Liver (tissue), 9 donors: ENCODE results near the gene PEX7. TPM values are rescaled to one million over a fixed set of nuclear protein-coding genes. Genes with fewer than 3 reads are reported as not detected.

Experiments
- DNase-seq: peaks from one replicate; pipeline ENCODE4 v3.0.0-alpha.2; 2017; ENCODE audit warnings: low spot score
- H3K27ac ChIP-seq, 2 donors: one replicate each; pipeline ENCODE4 v1.7.0; 2013; ENCODE audit warnings: inconsistent platforms in 2 of 2, low read length in 2 of 2, control low read depth in 1 of 2, low read depth in 1 of 2, mild to moderate bottlenecking in 1 of 2
- H3K27me3 ChIP-seq, 4 donors: one replicate each; pipeline versions ENCODE4 v1.6.1 to v1.7.0; 2013; ENCODE audit warnings: low read length in 3 of 4, inconsistent platforms in 1 of 4, mild to moderate bottlenecking in 1 of 4, moderate library complexity in 1 of 4; ENCODE audit not compliant: control insufficient read depth in 4 of 4, insufficient read depth in 4 of 4
- H3K36me3 ChIP-seq, 4 donors: one replicate each; pipeline versions ENCODE4 v1.6.1 to v1.7.0; 2013; ENCODE audit warnings: low read length in 3 of 4, mild to moderate bottlenecking in 3 of 4, low read depth in 1 of 4, moderate library complexity in 1 of 4; ENCODE audit not compliant: control insufficient read depth in 4 of 4, insufficient read depth in 3 of 4
- H3K4me1 ChIP-seq, 4 donors: one replicate each; pipeline versions ENCODE4 v1.6.1 to v1.7.0; 2013; ENCODE audit warnings: low read length in 3 of 4, mild to moderate bottlenecking in 3 of 4, moderate library complexity in 1 of 4; ENCODE audit not compliant: control insufficient read depth in 4 of 4, insufficient read depth in 4 of 4
- H3K4me3 ChIP-seq, 3 donors: one replicate each; pipeline versions ENCODE4 v1.6.1 to v1.7.0; 2013; ENCODE audit warnings: low read length in 3 of 3, control low read depth in 1 of 3, low read depth in 1 of 3, mild to moderate bottlenecking in 1 of 3
- H3K9ac ChIP-seq, 2 donors: one replicate each; pipeline ENCODE4 v1.7.0; 2013; ENCODE audit warnings: low read length in 2 of 2, mild to moderate bottlenecking in 2 of 2, moderate library complexity in 2 of 2, control low read depth in 1 of 2, low read depth in 1 of 2
- H3K9me3 ChIP-seq, 4 donors: one replicate each; pipeline versions ENCODE4 v1.6.1 to v1.7.0; 2013; ENCODE audit warnings: low read length in 3 of 4; ENCODE audit not compliant: control insufficient read depth in 4 of 4
- EGR1 ChIP-seq, 2 donors: IDR thresholded peaks; 2 replicates each; pipeline ENCODE4 v1.6.1; 2016 to 2018; ENCODE audit warnings: antibody characterized with exemption in 2 of 2, low read depth in 2 of 2
- FOXA2 ChIP-seq: IDR thresholded peaks from 2 replicates; pipeline ENCODE4 v1.6.1; 2016; ENCODE audit warnings: antibody characterized with exemption
- GABPA ChIP-seq, 2 donors: IDR thresholded peaks in 1 of 2; conservative IDR thresholded peaks in 1 of 2; 2 replicates each; pipeline ENCODE4 v1.6.1; 2016; ENCODE audit warnings: antibody characterized with exemption in 2 of 2, mild to moderate bottlenecking in 1 of 2, moderate library complexity in 1 of 2
- HNF4A ChIP-seq, 2 donors: conservative IDR thresholded peaks; 2 replicates each; pipeline ENCODE4 v1.6.1; 2016; ENCODE audit warnings: antibody characterized with exemption in 2 of 2, mild to moderate bottlenecking in 2 of 2
- HNF4G ChIP-seq: IDR thresholded peaks from 2 replicates; pipeline ENCODE4 v1.6.1; 2016; ENCODE audit warnings: antibody characterized with exemption
- JUND ChIP-seq, 2 donors: IDR thresholded peaks; 2 replicates each; pipeline ENCODE4 v1.6.1; 2016; ENCODE audit warnings: antibody characterized with exemption in 2 of 2
- NR2F2 ChIP-seq: IDR thresholded peaks from 2 replicates; pipeline ENCODE4 v1.6.1; 2016; ENCODE audit warnings: antibody characterized with exemption
- RAD21 ChIP-seq, 2 donors: IDR thresholded peaks; 2 replicates each; pipeline ENCODE4 v1.6.1; 2016; ENCODE audit warnings: antibody characterized with exemption in 2 of 2, mild to moderate bottlenecking in 2 of 2
- RXRA ChIP-seq, 2 donors: IDR thresholded peaks; 2 replicates each; pipeline ENCODE4 v1.6.1; 2017 to 2018; ENCODE audit warnings: antibody characterized with exemption in 2 of 2, mild to moderate bottlenecking in 1 of 2
- SP1 ChIP-seq: IDR thresholded peaks from 2 replicates; pipeline ENCODE4 v1.6.1; 2018; ENCODE audit warnings: antibody characterized with exemption, mild to moderate bottlenecking
- TAF1 ChIP-seq: conservative IDR thresholded peaks from 2 replicates; pipeline ENCODE4 v1.6.1; 2016; ENCODE audit warnings: antibody characterized with exemption, mild to moderate bottlenecking
- YY1 ChIP-seq: IDR thresholded peaks from 2 replicates; pipeline ENCODE4 v1.6.1; 2016; ENCODE audit warnings: antibody characterized with exemption, mild to moderate bottlenecking
- WGBS: extraction: QIAGEN DNeasy Blood & Tissue Kit; methylation state at CpG from one replicate; pipeline ENCODE4 v1.1.7; 2013; 5-methylcytosine and 5-hydroxymethylcytosine counted together
- polyA plus RNA-seq, 2 donors: library from polyadenylated mRNA; stranded (reverse) in 1 of 2; unstranded in 1 of 2; fragments of 200-250 nt in 1 of 2; fragments of >200 nt in 1 of 2; fragmentation: Nextera tagmentation in 1 of 2; extraction: Ambion mirVana in 1 of 2; gene quantifications; one replicate each; pipeline versions ENCODE4 v1.2.1 to v1.2.3, GENCODE V29; 2013 to 2015
- total RNA-seq, 2 donors: library from RNA; depleted of rRNA; stranded (reverse); fragments of >200 nt; gene quantifications; one replicate each; pipeline ENCODE4 v1.2.3, GENCODE V29; 2014
- TF ChIP-seq, protein P1 (sequence below): IDR thresholded peaks from 2 replicates; pipeline ENCODE4 v1.6.1; 2016; ENCODE audit warnings: antibody characterized with exemption
- TF ChIP-seq, protein P2 (sequence below): IDR thresholded peaks from 2 replicates; pipeline ENCODE4 v1.6.1; 2016; ENCODE audit warnings: antibody characterized with exemption
- TF ChIP-seq, protein P3 (sequence below): IDR thresholded peaks from 2 replicates; pipeline ENCODE4 v1.6.1; 2016; ENCODE audit warnings: antibody characterized with exemption
- TF ChIP-seq, protein P4 (sequence below): IDR thresholded peaks from 2 replicates; pipeline ENCODE4 v1.6.1; 2016; ENCODE audit warnings: antibody characterized with exemption, mild to moderate bottlenecking
- donor health status: healthy.
- donor health status: healthy.
- donor health status: healthy.
- donor health status: healthy.
- donor health status: healthy.

PEX7 gene
- total and polyA plus RNA-seq, 4 donors = 5.2 to 7.5 (median 6.2) TPM

DNA sequence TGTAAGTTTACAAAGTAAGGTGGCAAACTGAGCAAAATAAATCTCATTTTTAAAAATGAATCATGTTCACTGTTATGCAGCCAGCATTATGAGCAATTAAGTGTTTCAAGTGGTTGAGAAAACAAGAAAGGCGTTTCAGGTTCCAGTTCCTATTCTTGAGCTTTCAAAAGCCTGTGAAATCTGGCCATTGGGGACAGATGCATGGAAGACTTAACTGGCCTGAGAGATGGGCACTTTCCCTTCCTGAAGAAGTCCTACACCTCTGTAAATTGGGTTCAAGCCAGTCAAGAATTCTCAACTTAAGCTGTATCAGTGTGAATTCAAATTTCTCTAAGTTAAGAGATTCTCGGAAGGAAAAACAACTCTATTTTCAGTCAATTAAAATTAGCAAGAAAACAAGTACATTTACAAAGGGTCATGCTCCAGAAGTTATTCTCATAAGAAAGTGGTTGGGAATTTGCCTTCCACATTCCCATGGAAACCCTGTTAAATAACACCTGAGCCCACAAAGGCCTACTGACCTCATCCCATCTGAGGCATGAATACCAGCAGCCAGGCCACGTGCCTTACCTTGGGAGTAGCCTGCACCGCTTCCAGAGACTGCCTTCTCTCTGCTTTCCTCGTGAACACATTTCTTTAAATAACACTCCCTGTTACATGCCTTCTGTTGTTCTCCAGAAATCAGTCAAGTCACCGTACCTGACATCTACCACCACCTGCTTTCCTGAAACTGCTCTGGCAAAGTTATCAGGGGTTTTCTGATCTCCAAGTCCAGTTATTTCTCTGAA, 49.5 kb upstream of the PEX7 start:
- Histone ChIP-seq H3K27me3 (no peaks in the 10 kb centered on the region), H3K36me3 (no peaks in the 10 kb centered on the region), H3K9ac (no peak overlapping the region), H3K4me1 (peaks cover 2 to 21% (median 11%) of the 10 kb centered on the region in 4 donors), H3K4me3 (no peak overlapping the region), H3K9me3 (no peaks in the 10 kb centered on the region), H3K27ac (no peak overlapping the region)
- DNase-seq = no peak
- TF ChIP-seq EGR1 (IDR thresholded peaks at IDR 0.05; ENCODE audit: low read depth in 2 of 2) (no peak), HNF4G (no peak), YY1 (no peak)
- 91% methylated on average over 6 of the region's 6 CpGs for WGBS

DNA sequence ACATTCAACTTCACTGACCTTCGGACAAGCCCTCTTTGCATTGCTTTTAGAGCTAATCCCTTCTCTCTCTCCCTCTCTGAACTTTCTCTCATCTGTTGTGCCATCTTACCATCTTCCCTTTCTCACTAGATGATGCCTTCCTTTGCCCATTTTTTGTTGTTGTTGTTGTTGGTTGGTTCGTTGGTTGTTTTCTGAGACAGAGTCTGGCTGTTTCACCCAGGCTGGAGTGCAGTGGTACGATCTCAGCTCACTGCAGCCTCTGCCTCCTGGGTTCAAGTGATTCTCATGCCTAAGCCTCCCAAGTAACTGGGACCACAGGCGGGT, 49.0 kb upstream of the PEX7 start:
- 95% methylated on average over 4 of the region's 4 CpGs for WGBS
- no peak overlapping the region for H3K4me3 ChIP-seq
- no peaks in the 10 kb centered on the region for H3K9me3 ChIP-seq
- H3K9ac ChIP-seq = no peak overlapping the region
- TF ChIP-seq SP1 (no peak), NR2F2 (no peak), EGR1 (IDR thresholded peaks at IDR 0.05; ENCODE audit: low read depth in 2 of 2) (no peak), TAF1 (no peak), FOXA2 (no peak), RXRA (IDR thresholded peaks at IDR 0.05) (no peak), RAD21 (IDR thresholded peaks at IDR 0.05) (no peak), HNF4A (conservative IDR thresholded peaks at IDR 0.05) (no peak)
- TF ChIP-seq, protein P1, sequence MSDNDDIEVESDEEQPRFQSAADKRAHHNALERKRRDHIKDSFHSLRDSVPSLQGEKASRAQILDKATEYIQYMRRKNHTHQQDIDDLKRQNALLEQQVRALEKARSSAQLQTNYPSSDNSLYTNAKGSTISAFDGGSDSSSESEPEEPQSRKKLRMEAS = no peak
- no peaks in the 10 kb centered on the region for H3K36me3 ChIP-seq
- DNase-seq = no peak
- peaks cover 2 to 15% (median 6%) of the 10 kb centered on the region in 4 donors for H3K4me1 ChIP-seq
- H3K27ac ChIP-seq = no peak overlapping the region
- H3K27me3 ChIP-seq = no peaks in the 10 kb centered on the region

DNA sequence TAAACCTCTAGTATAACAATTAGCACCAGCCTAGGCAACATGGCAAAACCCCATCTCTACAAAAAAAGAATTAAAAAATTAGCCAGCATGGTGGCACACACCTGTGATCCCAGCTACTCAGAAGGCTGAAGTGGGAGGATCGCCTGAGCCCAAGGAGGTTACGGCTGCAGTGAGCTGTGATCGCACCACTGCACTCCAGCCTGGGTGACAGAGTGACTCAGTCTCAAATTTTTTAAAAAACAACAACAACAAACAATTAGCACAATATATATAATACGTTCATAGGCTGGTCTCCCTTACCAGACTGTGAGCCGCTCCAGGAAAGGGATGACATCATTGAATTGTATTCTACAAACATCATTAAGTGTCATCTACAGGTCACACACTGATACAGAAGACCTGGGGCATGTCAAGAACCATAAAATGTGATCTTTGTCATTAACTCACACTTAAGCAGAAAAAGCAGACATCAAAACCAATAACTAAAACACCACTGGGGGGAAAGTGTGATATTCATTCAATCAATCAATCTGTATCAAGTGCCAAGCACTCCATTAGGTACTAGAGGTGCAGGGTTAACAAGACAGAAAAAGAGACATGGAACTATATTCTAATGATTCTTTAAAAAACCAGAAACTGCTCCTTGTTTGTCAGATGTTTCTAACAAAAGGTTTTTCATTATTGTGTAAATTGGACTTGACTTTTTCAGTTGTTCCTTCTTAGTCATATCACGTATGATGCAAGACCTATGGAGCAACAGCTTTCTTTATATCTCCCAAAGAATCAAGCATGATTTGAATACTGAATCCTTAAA, 48.0 kb upstream of the PEX7 start:
- no peak overlapping the region for H3K9ac ChIP-seq
- TF ChIP-seq NR2F2 (no peak), RXRA (IDR thresholded peaks at IDR 0.05) (peak in 1 of 2 donors; percentile 32), GABPA (IDR thresholded peaks at IDR 0.05 in 1 of 2, conservative IDR thresholded peaks at IDR 0.05 in 1 of 2) (no peak), HNF4A (conservative IDR thresholded peaks at IDR 0.05) (peak; percentile 77 to 84), FOXA2 (peak; percentile 39), SP1 (peak; percentile 18), JUND (IDR thresholded peaks at IDR 0.05) (peak; percentile 82 to 88), HNF4G (peak; percentile 24)
- TF ChIP-seq, protein P2, sequence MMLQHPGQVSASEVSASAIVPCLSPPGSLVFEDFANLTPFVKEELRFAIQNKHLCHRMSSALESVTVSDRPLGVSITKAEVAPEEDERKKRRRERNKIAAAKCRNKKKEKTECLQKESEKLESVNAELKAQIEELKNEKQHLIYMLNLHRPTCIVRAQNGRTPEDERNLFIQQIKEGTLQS = peak; percentile 81
- TF ChIP-seq, protein P3, sequence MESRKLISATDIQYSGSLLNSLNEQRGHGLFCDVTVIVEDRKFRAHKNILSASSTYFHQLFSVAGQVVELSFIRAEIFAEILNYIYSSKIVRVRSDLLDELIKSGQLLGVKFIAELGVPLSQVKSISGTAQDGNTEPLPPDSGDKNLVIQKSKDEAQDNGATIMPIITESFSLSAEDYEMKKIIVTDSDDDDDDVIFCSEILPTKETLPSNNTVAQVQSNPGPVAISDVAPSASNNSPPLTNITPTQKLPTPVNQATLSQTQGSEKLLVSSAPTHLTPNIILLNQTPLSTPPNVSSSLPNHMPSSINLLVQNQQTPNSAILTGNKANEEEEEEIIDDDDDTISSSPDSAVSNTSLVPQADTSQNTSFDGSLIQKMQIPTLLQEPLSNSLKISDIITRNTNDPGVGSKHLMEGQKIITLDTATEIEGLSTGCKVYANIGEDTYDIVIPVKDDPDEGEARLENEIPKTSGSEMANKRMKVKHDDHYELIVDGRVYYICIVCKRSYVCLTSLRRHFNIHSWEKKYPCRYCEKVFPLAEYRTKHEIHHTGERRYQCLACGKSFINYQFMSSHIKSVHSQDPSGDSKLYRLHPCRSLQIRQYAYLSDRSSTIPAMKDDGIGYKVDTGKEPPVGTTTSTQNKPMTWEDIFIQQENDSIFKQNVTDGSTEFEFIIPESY = peak; percentile 28
- TF ChIP-seq, protein P4, sequence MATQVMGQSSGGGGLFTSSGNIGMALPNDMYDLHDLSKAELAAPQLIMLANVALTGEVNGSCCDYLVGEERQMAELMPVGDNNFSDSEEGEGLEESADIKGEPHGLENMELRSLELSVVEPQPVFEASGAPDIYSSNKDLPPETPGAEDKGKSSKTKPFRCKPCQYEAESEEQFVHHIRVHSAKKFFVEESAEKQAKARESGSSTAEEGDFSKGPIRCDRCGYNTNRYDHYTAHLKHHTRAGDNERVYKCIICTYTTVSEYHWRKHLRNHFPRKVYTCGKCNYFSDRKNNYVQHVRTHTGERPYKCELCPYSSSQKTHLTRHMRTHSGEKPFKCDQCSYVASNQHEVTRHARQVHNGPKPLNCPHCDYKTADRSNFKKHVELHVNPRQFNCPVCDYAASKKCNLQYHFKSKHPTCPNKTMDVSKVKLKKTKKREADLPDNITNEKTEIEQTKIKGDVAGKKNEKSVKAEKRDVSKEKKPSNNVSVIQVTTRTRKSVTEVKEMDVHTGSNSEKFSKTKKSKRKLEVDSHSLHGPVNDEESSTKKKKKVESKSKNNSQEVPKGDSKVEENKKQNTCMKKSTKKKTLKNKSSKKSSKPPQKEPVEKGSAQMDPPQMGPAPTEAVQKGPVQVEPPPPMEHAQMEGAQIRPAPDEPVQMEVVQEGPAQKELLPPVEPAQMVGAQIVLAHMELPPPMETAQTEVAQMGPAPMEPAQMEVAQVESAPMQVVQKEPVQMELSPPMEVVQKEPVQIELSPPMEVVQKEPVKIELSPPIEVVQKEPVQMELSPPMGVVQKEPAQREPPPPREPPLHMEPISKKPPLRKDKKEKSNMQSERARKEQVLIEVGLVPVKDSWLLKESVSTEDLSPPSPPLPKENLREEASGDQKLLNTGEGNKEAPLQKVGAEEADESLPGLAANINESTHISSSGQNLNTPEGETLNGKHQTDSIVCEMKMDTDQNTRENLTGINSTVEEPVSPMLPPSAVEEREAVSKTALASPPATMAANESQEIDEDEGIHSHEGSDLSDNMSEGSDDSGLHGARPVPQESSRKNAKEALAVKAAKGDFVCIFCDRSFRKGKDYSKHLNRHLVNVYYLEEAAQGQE = no peak
- no peaks in the 10 kb centered on the region for H3K27me3 ChIP-seq
- no peak for DNase-seq
- no peak overlapping the region for H3K4me3 ChIP-seq
- peaks cover 0 to 9% (median 4%) of the 10 kb centered on the region in 4 donors for H3K4me1 ChIP-seq
- WGBS = 80% methylated on average over 6 of the region's 6 CpGs
- H3K9me3 ChIP-seq = no peaks in the 10 kb centered on the region
- H3K36me3 ChIP-seq = no peaks in the 10 kb centered on the region
- H3K27ac ChIP-seq = peak overlapping the region in 1 of 2 donors; percentile 54
